MCF 10A (cell line): ENCODE measurements around the gene OSTN. TPM values are rescaled to one million over a fixed set of nuclear protein-coding genes. Genes with fewer than 3 reads are reported as not detected.
"Not testable (repeated sequence)": the region's sequence is repeated elsewhere in the genome, so short reads cannot be mapped to it uniquely, and the experiment has no call there.

Source experiments
- BruUV-seq: library from RNA; stranded (reverse); fragments of 400-500 nt; replicated peaks from 2 replicates; lab custom pipeline; 2021; lab: Mats Ljungman, UMichigan
- CTCF ChIA-PET: fragments of 300-600 bp; sonication (Branson Sonifier 250); formaldehyde crosslinking; extraction: SDS; loops from one replicate; lab custom pipeline; 2021; ENCODE audit warnings: antibody characterized with exemption, inconsistent platforms; lab: Yijun Ruan, JAX
- POLR2A ChIA-PET: fragments of 300-600, 350-650 bp; sonication (Branson Sonifier 250); formaldehyde crosslinking; extraction: SDS; loops from one replicate; lab custom pipeline; 2020; ENCODE audit warnings: antibody characterized with exemption, inconsistent platforms; lab: Yijun Ruan, JAX
- DNase-seq: peaks from one replicate; pipeline ENCODE4 v3.0.0-alpha.2; 2018; ENCODE audit not compliant: unreplicated experiment
- H3K27ac Mint-ChIP-seq: one replicate; pipeline ENCODE4 v1.8.0; 2022; ENCODE audit warnings: mild to moderate bottlenecking, low read depth, mixed read lengths; ENCODE audit not compliant: unreplicated experiment
- H3K27me3 Mint-ChIP-seq: one replicate; pipeline ENCODE4 v1.8.0; 2022; ENCODE audit warnings: mixed read lengths; ENCODE audit not compliant: insufficient read depth, unreplicated experiment
- H3K36me3 Mint-ChIP-seq: one replicate; pipeline ENCODE4 v1.8.0; 2022; ENCODE audit warnings: mild to moderate bottlenecking, moderate library complexity, mixed read lengths; ENCODE audit not compliant: insufficient read depth, unreplicated experiment
- H3K4me1 Mint-ChIP-seq: one replicate; pipeline ENCODE4 v1.8.0; 2022; ENCODE audit warnings: mixed read lengths; ENCODE audit not compliant: insufficient read depth, unreplicated experiment
- H3K4me3 Mint-ChIP-seq: one replicate; pipeline ENCODE4 v1.8.0; 2022; ENCODE audit warnings: mild to moderate bottlenecking, moderate library complexity, mixed read lengths; ENCODE audit not compliant: unreplicated experiment
- H3K9me3 Mint-ChIP-seq: one replicate; pipeline ENCODE4 v1.8.0; 2022; ENCODE audit warnings: mixed read lengths; ENCODE audit not compliant: unreplicated experiment
- intact Hi-C: fragments of 100-400 bp; cut with micrococcal nuclease; formaldehyde crosslinking; loops from 2 replicates; pipeline ENCODE4 v1.14.1; 2022
- total RNA-seq: library from RNA; stranded (reverse); gene quantifications from 2 replicates; pipeline ENCODE4 v1.2.3, GENCODE V29; 2022
- TF ChIP-seq, protein P1 (sequence below): fragments of 200-600 bp; IDR thresholded peaks from one replicate; pipeline ENCODE4 v1.8.0; 2022; ENCODE audit warnings: antibody characterized with exemption, mild to moderate bottlenecking; ENCODE audit not compliant: unreplicated experiment

Gene OSTN
- total RNA-seq, 1 experiment from 2014 or later = not detected

GRCh38 chr3:191170097-191170496 is 28.9 kb upstream of the OSTN start:
- H3K27ac Mint-ChIP-seq = no peak overlapping the region

GRCh38 chr3:191175102-191175501 is 23.9 kb upstream of the OSTN start:
- no peak overlapping the region for H3K4me3 Mint-ChIP-seq
- TF ChIP-seq, protein P1, sequence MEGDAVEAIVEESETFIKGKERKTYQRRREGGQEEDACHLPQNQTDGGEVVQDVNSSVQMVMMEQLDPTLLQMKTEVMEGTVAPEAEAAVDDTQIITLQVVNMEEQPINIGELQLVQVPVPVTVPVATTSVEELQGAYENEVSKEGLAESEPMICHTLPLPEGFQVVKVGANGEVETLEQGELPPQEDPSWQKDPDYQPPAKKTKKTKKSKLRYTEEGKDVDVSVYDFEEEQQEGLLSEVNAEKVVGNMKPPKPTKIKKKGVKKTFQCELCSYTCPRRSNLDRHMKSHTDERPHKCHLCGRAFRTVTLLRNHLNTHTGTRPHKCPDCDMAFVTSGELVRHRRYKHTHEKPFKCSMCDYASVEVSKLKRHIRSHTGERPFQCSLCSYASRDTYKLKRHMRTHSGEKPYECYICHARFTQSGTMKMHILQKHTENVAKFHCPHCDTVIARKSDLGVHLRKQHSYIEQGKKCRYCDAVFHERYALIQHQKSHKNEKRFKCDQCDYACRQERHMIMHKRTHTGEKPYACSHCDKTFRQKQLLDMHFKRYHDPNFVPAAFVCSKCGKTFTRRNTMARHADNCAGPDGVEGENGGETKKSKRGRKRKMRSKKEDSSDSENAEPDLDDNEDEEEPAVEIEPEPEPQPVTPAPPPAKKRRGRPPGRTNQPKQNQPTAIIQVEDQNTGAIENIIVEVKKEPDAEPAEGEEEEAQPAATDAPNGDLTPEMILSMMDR = no peak
- ChIA-PET POLR2A (no interaction called here), CTCF (interaction anchor here (0.7 kb wide), 1 partner anchor 1288 kb away, joined by 3 read pairs; no protein-coding TSS in a partner anchor)
- H3K27me3 Mint-ChIP-seq = no peaks in the 10 kb centered on the region
- intact Hi-C loops = no loop called here
- DNase-seq = no peak
- no peak overlapping the region for H3K27ac Mint-ChIP-seq
- no TSS peak for BruUV-seq
- no peaks in the 10 kb centered on the region for H3K9me3 Mint-ChIP-seq
- no peaks in the 10 kb centered on the region for H3K4me1 Mint-ChIP-seq
- H3K36me3 Mint-ChIP-seq = no peaks in the 10 kb centered on the region

More at GRCh38 chr3:191170097-191170496, 28.9 kb upstream of the OSTN start:
- Mint-ChIP-seq H3K4me3 (no peak overlapping the region), H3K36me3 (no peaks in the 10 kb centered on the region), H3K4me1 (no peaks in the 10 kb centered on the region), H3K27me3 (no peaks in the 10 kb centered on the region), H3K9me3 (no peaks in the 10 kb centered on the region)
- CTCF ChIA-PET = no interaction called here
- no peak for DNase-seq
- intact Hi-C loops = no loop called here
- BruUV-seq = no TSS peak
- TF ChIP-seq, protein P1 = no peak
- POLR2A ChIA-PET = no interaction called here

DNA sequence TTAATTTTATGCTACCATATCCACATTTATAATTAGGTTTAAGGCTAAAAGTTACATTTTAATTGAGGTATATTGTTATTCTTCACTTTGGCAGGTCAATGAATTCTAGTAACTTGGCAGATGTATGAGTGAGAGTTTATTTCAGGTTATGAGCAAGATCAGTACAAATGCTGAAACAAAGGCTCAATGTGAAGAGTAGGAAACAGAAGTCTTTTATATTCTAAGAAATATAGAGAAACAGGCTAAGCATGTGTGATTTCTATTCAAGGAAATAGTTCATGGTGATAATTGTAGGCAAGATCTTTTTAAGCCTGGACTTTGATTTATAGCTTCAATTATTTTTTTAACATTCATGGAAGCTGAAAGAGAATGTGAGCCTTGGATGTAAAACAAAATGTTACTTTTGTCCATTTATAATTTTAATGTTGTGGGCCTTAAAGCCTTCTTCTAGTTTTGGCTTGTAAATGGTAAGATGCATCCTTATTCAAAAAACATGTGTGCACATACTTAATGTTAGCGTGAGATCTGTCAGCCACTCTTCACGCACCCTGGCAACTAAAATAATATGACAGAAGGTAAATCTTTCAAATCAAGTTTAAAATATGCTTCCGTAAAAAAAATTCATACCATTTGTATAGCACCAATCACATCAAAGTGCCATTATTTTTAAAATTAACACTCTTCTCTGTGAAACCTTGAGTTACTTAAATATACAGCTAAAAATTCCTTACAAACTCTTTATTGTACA is 22.8 kb upstream of the OSTN start:
- DNase-seq = no peak
- BruUV-seq = no TSS peak
- H3K36me3 Mint-ChIP-seq = no peaks in the 10 kb centered on the region
- H3K4me1 Mint-ChIP-seq = no peaks in the 10 kb centered on the region
- TF ChIP-seq, protein P1 = no peak
- CTCF ChIA-PET = interaction anchor here (0.5 to 0.7 kb wide), 2 partner anchors 127 to 1287 kb away, joined by 3 to 5 read pairs; no protein-coding TSS in a partner anchor
- H3K4me3 Mint-ChIP-seq = no peak overlapping the region
- H3K27me3 Mint-ChIP-seq = no peaks in the 10 kb centered on the region
- POLR2A ChIA-PET = interaction anchor here (0.9 kb wide), 1 partner anchor 89 kb away, joined by 3 read pairs; no protein-coding TSS in a partner anchor
- H3K9me3 Mint-ChIP-seq = no peaks in the 10 kb centered on the region
- no peak overlapping the region for H3K27ac Mint-ChIP-seq
- intact Hi-C loops = no loop called here

- H3K4me3 Mint-ChIP-seq = not testable (repeated sequence)
- CTCF ChIA-PET = interaction anchor here (0.5 kb wide), 1 partner anchor 191 kb away, joined by 3 read pairs; no protein-coding TSS in a partner anchor
These were observed 13.7 kb upstream of the OSTN start for GRCh38 chr3:191185382-191185781.

DNA sequence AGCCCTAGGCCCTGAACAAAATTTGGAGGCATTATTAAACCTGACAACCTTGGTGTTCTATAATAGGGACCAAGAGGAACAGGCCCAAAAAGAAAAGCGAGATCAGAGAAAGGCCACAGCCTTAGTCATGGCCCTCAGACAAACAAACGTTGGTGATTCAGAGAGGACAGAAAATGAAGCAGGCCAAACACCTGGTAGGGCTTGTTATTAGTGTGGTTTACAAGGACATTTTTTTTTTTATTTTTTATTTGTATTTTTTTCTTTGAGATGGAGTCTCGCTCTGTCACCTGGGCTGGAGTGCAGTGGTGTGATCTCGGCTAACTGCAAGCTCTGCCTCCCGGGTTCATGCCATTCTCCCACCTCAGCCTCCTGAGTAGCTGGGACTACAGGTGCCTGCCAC is 10.8 kb upstream of the OSTN start:
- peaks cover 16% of the 10 kb centered on the region for H3K9me3 Mint-ChIP-seq
- intact Hi-C loops, H3K4me3 Mint-ChIP-seq, BruUV-seq, H3K4me1 Mint-ChIP-seq, DNase-seq, H3K36me3 Mint-ChIP-seq, H3K27me3 Mint-ChIP-seq: not testable (repeated sequence)
- H3K27ac Mint-ChIP-seq = peak overlapping the region; percentile 28
- ChIA-PET CTCF (interaction anchor here (0.6 kb wide), 2 partner anchors 595 to 1261 kb away, joined by 3 read pairs; no protein-coding TSS in a partner anchor), POLR2A (interaction anchor here (0.7 kb wide), 1 partner anchor 87 kb away, joined by 3 read pairs; no protein-coding TSS in a partner anchor)

More at GRCh38 chr3:191185382-191185781, 13.7 kb upstream of the OSTN start:
- DNase-seq, POLR2A ChIA-PET, H3K4me1 Mint-ChIP-seq, H3K27ac Mint-ChIP-seq, H3K9me3 Mint-ChIP-seq, H3K36me3 Mint-ChIP-seq, intact Hi-C loops, BruUV-seq, H3K27me3 Mint-ChIP-seq: not testable (repeated sequence)

DNA sequence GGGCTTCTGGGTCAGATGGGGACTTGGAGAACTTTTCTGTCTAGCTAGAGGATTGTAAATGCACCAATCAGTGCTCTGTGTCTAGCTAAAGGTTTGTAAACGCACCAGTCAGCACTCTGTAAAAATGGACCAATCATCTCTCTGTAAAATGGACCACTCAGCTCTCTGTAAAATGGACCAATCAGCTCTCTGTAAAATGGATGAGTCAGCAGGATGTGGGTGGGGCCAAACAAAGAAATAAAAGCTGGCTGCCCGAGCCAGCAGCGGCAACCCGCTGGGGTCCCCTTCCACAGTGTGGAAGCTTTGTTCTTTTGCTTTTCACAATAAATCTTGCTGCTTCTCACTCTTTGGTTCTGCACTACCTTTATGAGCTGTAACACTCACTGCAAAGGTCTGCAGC is 6.8 kb upstream of the OSTN start:
- H3K27me3 Mint-ChIP-seq, BruUV-seq, H3K36me3 Mint-ChIP-seq, DNase-seq, H3K27ac Mint-ChIP-seq, H3K9me3 Mint-ChIP-seq, H3K4me1 Mint-ChIP-seq, H3K4me3 Mint-ChIP-seq, intact Hi-C loops: not testable (repeated sequence)
- CTCF ChIA-PET = interaction anchor here (0.6 to 0.9 kb wide), 3 partner anchors 10 to 224 kb away, joined by 3 to 6 read pairs (median 4); no protein-coding TSS in a partner anchor
- POLR2A ChIA-PET = interaction anchor here (0.6 kb wide), 1 partner anchor 37 kb away, joined by 3 read pairs; no protein-coding TSS in a partner anchor
